Parathyroid adenoma (tissue), 2 donors: Measurements from ENCODE around the gene PFKFB2.

ENCODE experiments used
- H2AFZ ChIP-seq: fragments of 300-600 bp; sonication (generic); one replicate; pipeline ENCODE4 v1.7.0; 2017; ENCODE audit warnings: antibody characterized with exemption, mild to moderate bottlenecking
- H3K27ac ChIP-seq: fragments of 300-600 bp; sonication (generic); one replicate; pipeline ENCODE4 v1.7.0; 2017
- H3K27me3 ChIP-seq: fragments of 300-600 bp; sonication (generic); one replicate; pipeline ENCODE4 v1.7.0; 2017; ENCODE audit warnings: low read length; ENCODE audit not compliant: control insufficient read depth, insufficient read depth
- H3K36me3 ChIP-seq: fragments of 300-600 bp; sonication (generic); one replicate; pipeline ENCODE4 v1.7.0; 2017; ENCODE audit warnings: low read length; ENCODE audit not compliant: control insufficient read depth, insufficient read depth
- H3K4me1 ChIP-seq: fragments of 300-600 bp; sonication (generic); one replicate; pipeline ENCODE4 v1.7.0; 2017; ENCODE audit warnings: control low read depth
- H3K4me2 ChIP-seq: fragments of 300-600 bp; sonication (generic); one replicate; pipeline ENCODE4 v1.7.0; 2017; ENCODE audit warnings: low read length
- H3K4me3 ChIP-seq: fragments of 300-600 bp; sonication (generic); one replicate; pipeline ENCODE4 v1.7.0; 2017; ENCODE audit warnings: low read depth, low read length
- H3K79me2 ChIP-seq: fragments of 300-600 bp; sonication (generic); one replicate; pipeline ENCODE4 v1.7.0; 2017; ENCODE audit warnings: control low read depth
- H3K9ac ChIP-seq: fragments of 300-600 bp; sonication (generic); one replicate; pipeline ENCODE4 v1.7.0; 2017; ENCODE audit warnings: mild to moderate bottlenecking
- H3K9me3 ChIP-seq: fragments of 300-600 bp; sonication (generic); one replicate; pipeline ENCODE4 v1.7.0; 2017; ENCODE audit warnings: low read length; ENCODE audit not compliant: control insufficient read depth
- CTCF ChIP-seq: fragments of 300-600 bp; sonication (generic); IDR thresholded peaks from one replicate; pipeline ENCODE4 v1.7.0; 2017; ENCODE audit warnings: antibody characterized with exemption, mild to moderate bottlenecking
- donor health status: primary hyperparathyroidism.

Gene PFKFB2

DNA sequence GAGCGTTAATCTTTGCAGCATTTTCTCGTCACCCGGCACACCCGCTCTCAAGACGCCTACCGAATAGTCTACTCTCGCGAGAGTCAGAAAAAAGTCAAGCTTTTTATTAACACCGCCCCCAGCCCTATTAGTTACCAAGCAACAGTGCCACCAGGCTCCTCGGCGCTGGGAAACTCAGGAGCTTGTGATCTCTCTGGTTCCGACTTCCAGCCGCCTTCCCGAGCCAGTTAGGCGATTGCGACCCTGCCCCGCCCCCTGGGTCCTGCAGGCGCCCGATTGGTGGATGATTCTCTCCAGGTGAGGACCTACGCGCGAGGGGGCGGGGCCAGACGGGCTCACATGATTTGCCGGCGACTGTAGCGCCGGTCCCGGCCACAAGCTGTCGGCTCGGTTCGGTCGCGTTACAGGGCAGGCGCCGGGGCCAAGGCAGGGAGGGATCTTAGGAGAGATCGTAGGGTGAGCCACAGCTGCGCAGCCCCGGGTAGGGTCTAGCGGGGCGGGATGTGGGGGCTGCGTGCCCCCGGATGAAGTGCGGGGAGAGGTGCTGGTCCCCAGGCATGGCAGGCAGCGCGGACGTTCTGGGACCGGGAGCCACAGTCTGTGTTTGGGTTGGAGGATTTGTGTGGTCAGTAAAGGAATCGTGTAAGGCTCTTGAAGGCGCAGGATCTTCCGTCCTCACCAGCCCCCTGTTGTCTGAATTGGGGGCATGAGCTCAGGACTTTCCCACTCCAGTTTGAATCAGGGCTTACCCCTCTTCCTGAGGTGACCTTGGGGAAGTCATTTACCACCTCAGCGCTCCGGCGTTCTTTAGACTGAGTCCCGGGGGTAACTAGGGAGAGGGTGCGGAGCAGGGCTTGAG is at the start of gene PFKFB2:
TSS of gene PFKFB2 (plus strand) at position 365 of the 859 bp plus-strand sequence. CDS start 1,443 bp downstream, outside the sequence.
- Histone ChIP-seq H3K4me2 (peak within 1 kb of the TSS; percentile 89), H3K9me3 (no peaks in the 10 kb centered on the region), H3K27ac (peak within 1 kb of the TSS; percentile 70), H3K27me3 (no peaks in the 10 kb centered on the region), H3K4me3 (peak within 1 kb of the TSS; percentile 72), H3K36me3 (no peaks in the 10 kb centered on the region), H2AFZ (peak within 1 kb of the TSS; percentile 95), H3K9ac (no peak within 1 kb of the TSS), H3K79me2 (no peaks in the 10 kb centered on the region), H3K4me1 (no peaks in the 10 kb centered on the region)
- no peak for TF ChIP-seq CTCF

GRCh38 chr1:207004931-207005830 is 47.9 kb upstream of the PFKFB2 start:
- no peaks in the 10 kb centered on the region for H3K9me3 ChIP-seq
- H3K36me3 ChIP-seq = no peaks in the 10 kb centered on the region
- H3K4me2 ChIP-seq = no peak overlapping the region
- H3K4me3 ChIP-seq = no peak overlapping the region
- no peaks in the 10 kb centered on the region for H3K79me2 ChIP-seq
- no peaks in the 10 kb centered on the region for H3K4me1 ChIP-seq
- H3K9ac ChIP-seq = no peak overlapping the region
- no peaks in the 10 kb centered on the region for H3K27me3 ChIP-seq
- H2AFZ ChIP-seq = no peak overlapping the region
- no peak overlapping the region for H3K27ac ChIP-seq
- peak; percentile 37 for TF ChIP-seq CTCF

DNA sequence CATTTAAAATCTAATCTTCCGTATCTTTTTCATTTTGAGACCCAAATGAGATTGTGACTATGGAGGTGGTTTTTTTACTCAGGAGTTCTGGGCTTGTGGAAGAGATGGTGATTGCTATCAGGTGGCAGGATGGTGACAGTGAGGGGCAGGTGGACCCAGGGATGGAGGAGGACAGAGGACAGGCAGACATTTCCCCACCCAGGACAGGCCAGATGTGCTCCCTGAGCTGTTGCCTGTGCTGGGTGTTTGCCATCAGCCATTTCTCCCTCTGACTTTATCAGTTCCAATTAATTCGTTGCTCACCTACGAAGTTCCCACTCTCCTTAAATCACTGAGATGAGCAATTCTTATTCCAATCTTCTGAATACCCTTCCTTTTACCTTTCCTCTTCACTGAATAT is 47.0 kb upstream of the PFKFB2 start:
- H3K9ac ChIP-seq = no peak overlapping the region

GRCh38 chr1:207006914-207007313 is 46.2 kb upstream of the PFKFB2 start:
- H3K79me2 ChIP-seq = no peaks in the 10 kb centered on the region
- H3K9ac ChIP-seq = no peak overlapping the region
- no peaks in the 10 kb centered on the region for H3K4me1 ChIP-seq
- H3K4me2 ChIP-seq = no peak overlapping the region
- no peak for TF ChIP-seq CTCF
- no peaks in the 10 kb centered on the region for H3K36me3 ChIP-seq
- no peak overlapping the region for H3K4me3 ChIP-seq
- no peak overlapping the region for H2AFZ ChIP-seq
- no peaks in the 10 kb centered on the region for H3K9me3 ChIP-seq
- H3K27ac ChIP-seq = no peak overlapping the region
- H3K27me3 ChIP-seq = no peaks in the 10 kb centered on the region

More for the DNA sequence above, 47.0 kb upstream of the PFKFB2 start:
- Histone ChIP-seq H2AFZ (no peak overlapping the region), H3K4me2 (no peak overlapping the region), H3K4me1 (no peaks in the 10 kb centered on the region), H3K36me3 (no peaks in the 10 kb centered on the region), H3K9me3 (no peaks in the 10 kb centered on the region), H3K79me2 (no peaks in the 10 kb centered on the region), H3K27ac (no peak overlapping the region), H3K27me3 (no peaks in the 10 kb centered on the region), H3K4me3 (no peak overlapping the region)
- no peak for TF ChIP-seq CTCF
